ENCODE measurements around the gene ANKZF1. TPM values are rescaled to one million over a fixed set of nuclear protein-coding genes. Genes with fewer than 3 reads are reported as not detected.

Gene ANKZF1
- polyA plus RNA-seq, 3 donors = 7.6 to 79.3 (median 10.4) TPM

- H3K36me3 Mint-ChIP-seq = peaks cover 33 to 38% of the 10 kb centered on the region in 2 donors
- H3K27me3 Mint-ChIP-seq (ENCODE audit: low read depth in 3 of 3) = peaks cover 2 to 8% (median 8%) of the 10 kb centered on the region in 3 donors
- Histone ChIP-seq H3K36me3 (replicated peaks in 1 of 2; ENCODE audit: control insufficient read depth in 1 of 2, insufficient read depth in 2 of 2, low read length in 2 of 2) (peaks cover 24 to 34% of the 10 kb centered on the region in 2 donors), H3K4me3 (replicated peaks in 1 of 3; ENCODE audit: low read depth in 2 of 3, low read length in 3 of 3) (peak overlapping the region; percentile 8 to 66 (median 22)), H3K4me1 (ENCODE audit: control insufficient read depth in 1 of 2, insufficient read depth in 2 of 2, low read length in 2 of 2) (peaks cover 23 to 31% of the 10 kb centered on the region in 2 donors), H4K20me1 (ENCODE audit: insufficient read depth, low read length) (no peaks in the 10 kb centered on the region), H3K27ac (ENCODE audit: low read depth in 1 of 2, low read length in 2 of 2) (peak overlapping the region; percentile 85 to 97), H3K9ac (ENCODE audit: insufficient read depth, low read length, poor library complexity, severe bottlenecking) (peak overlapping the region; percentile 98), H3K9me3 (replicated peaks in 1 of 2; ENCODE audit: control insufficient read depth in 1 of 2, insufficient read depth in 1 of 2, low read length in 2 of 2) (no peaks in the 10 kb centered on the region), H3K79me2 (ENCODE audit: insufficient read depth, low read length) (peaks cover 5% of the 10 kb centered on the region), H3K27me3 (ENCODE audit: control insufficient read depth in 2 of 2, insufficient read depth in 2 of 2, low read length in 2 of 2) (no peaks in the 10 kb centered on the region), H2AFZ (ENCODE audit: insufficient read depth, low read depth, low read length, poor library complexity, severe bottlenecking) (no peak overlapping the region), H3K4me2 (replicated peaks; ENCODE audit: extremely low read depth, low read length, poor library complexity, severe bottlenecking) (peak overlapping the region; percentile 76)
- peaks cover 29% of the 10 kb centered on the region for H3K4me1 Mint-ChIP-seq
- no peak for TF ChIP-seq CTCF (IDR thresholded peaks at IDR 0.05)
- no peak for DNase-seq
- H3K27ac Mint-ChIP-seq = peak overlapping the region; percentile 91 to 98 (median 97)
- peak overlapping the region; percentile 74 to 88 for H3K4me3 Mint-ChIP-seq
- 4% methylated on average over 3 of the region's 9 CpGs for WGBS (ENCODE audit: insufficient coverage)
- intact Hi-C loops (cut with micrococcal nuclease) = loop anchor here (1.0 to 2.0 kb wide), 4 partner anchors 16 to 108 kb away; partner anchors contain the start of gene DNPEP (in 2 of the 2)
- peaks cover 0 to 2% (median 0%) of the 10 kb centered on the region in 7 donors for H3K9me3 Mint-ChIP-seq
These were observed 49.1 kb downstream of the ANKZF1 start for GRCh38 chr2:219278655-219279150.

- Histone ChIP-seq H3K9ac (ENCODE audit: insufficient read depth, low read length, poor library complexity, severe bottlenecking) (peak within 1 kb of the TSS; percentile 98), H3K4me3 (replicated peaks in 1 of 3; ENCODE audit: low read depth in 2 of 3, low read length in 3 of 3) (peak within 1 kb of the TSS; percentile 54 to 77 (median 57)), H3K4me2 (replicated peaks; ENCODE audit: extremely low read depth, low read length, poor library complexity, severe bottlenecking) (peak within 1 kb of the TSS; percentile 76), H3K4me1 (ENCODE audit: control insufficient read depth in 1 of 2, insufficient read depth in 2 of 2, low read length in 2 of 2) (peaks cover 23 to 31% of the 10 kb centered on the region in 2 donors), H3K27ac (ENCODE audit: low read depth in 1 of 2, low read length in 2 of 2) (peak within 1 kb of the TSS; percentile 85 to 97), H3K36me3 (replicated peaks in 1 of 2; ENCODE audit: control insufficient read depth in 1 of 2, insufficient read depth in 2 of 2, low read length in 2 of 2) (peaks cover 31 to 40% of the 10 kb centered on the region in 2 donors), H3K27me3 (ENCODE audit: control insufficient read depth in 2 of 2, insufficient read depth in 2 of 2, low read length in 2 of 2) (no peaks in the 10 kb centered on the region), H3K9me3 (replicated peaks in 1 of 2; ENCODE audit: control insufficient read depth in 1 of 2, insufficient read depth in 1 of 2, low read length in 2 of 2) (no peaks in the 10 kb centered on the region), H2AFZ (ENCODE audit: insufficient read depth, low read depth, low read length, poor library complexity, severe bottlenecking) (peak within 1 kb of the TSS; percentile 83), H3K79me2 (ENCODE audit: insufficient read depth, low read length) (peaks cover 5% of the 10 kb centered on the region), H4K20me1 (ENCODE audit: insufficient read depth, low read length) (no peaks in the 10 kb centered on the region)
- TF ChIP-seq CTCF (IDR thresholded peaks at IDR 0.05) = peak; percentile 30
- H3K4me3 Mint-ChIP-seq = peak within 1 kb of the TSS; percentile 88 to 91
- peaks cover 29% of the 10 kb centered on the region for H3K4me1 Mint-ChIP-seq
- peaks cover 2 to 6% (median 6%) of the 10 kb centered on the region in 3 donors for H3K27me3 Mint-ChIP-seq (ENCODE audit: low read depth in 3 of 3)
- peak within 1 kb of the TSS; percentile 92 to 98 (median 97) for H3K27ac Mint-ChIP-seq
- WGBS (ENCODE audit: insufficient coverage) = under 1% methylated on average over 63 of the region's 65 CpGs
- H3K9me3 Mint-ChIP-seq = peaks cover 0 to 2% (median 0%) of the 10 kb centered on the region in 7 donors
- H3K36me3 Mint-ChIP-seq = peaks cover 40 to 44% of the 10 kb centered on the region in 2 donors
- DNase-seq = peak; percentile 99 to 100 (median 100)
- intact Hi-C loops (cut with micrococcal nuclease) = loop anchor here (1.0 to 2.0 kb wide), 4 partner anchors 15 to 107 kb away; partner anchors contain the start of gene DNPEP (in 2 of the 2)
These were observed 49.7 kb downstream of the ANKZF1 start, which contains the start of gene DNAJB2 for GRCh38 chr2:219279151-219279915. Gene DNAJB2, plus strand, starts transcription at chr2:219279366. Its CDS starts 468 bp downstream, at chr2:219279834.

All from CD14-positive monocyte (primary cell).